Kidney epithelial cell (primary cell): ENCODE data around the gene ZNF22. TPM values are rescaled to one million over a fixed set of nuclear protein-coding genes. Genes with fewer than 3 reads are reported as not detected.

ENCODE experiments used
- DNase-seq: peaks from one replicate; pipeline ENCODE4 v3.0.0-alpha.2; 2010; ENCODE audit warnings: low read depth
- H3K27me3 ChIP-seq: 2 replicates; pipeline ENCODE4 v1.6.0; 2011; ENCODE audit warnings: low read length; ENCODE audit not compliant: control insufficient read depth, insufficient read depth
- H3K36me3 ChIP-seq: 2 replicates; pipeline ENCODE4 v1.5.1; 2011; ENCODE audit warnings: low read length; ENCODE audit not compliant: control insufficient read depth, insufficient read depth
- H3K4me3 ChIP-seq: 2 replicates; pipeline ENCODE4 v1.5.1; 2011; ENCODE audit warnings: low read depth, mild to moderate bottlenecking, control low read depth, low read length
- CTCF ChIP-seq: IDR thresholded peaks from 2 replicates; pipeline ENCODE4 v1.5.1; 2011; ENCODE audit warnings: mild to moderate bottlenecking, moderate library complexity, low read length, control low read depth, inconsistent platforms; ENCODE audit not compliant: insufficient read depth, poor library complexity, severe bottlenecking
- total RNA-seq: library from RNA; depleted of rRNA; stranded (reverse); fragments of >200 nt; gene quantifications from 2 replicates; pipeline ENCODE4 v1.2.3, GENCODE V29; 2015

ZNF22 gene
- total RNA-seq, 1 donor from 2014 or later: 30.0 TPM

- Histone ChIP-seq H3K27me3 (no peaks in the 10 kb centered on the region), H3K4me3 (no peak overlapping the region), H3K36me3 (no peaks in the 10 kb centered on the region)
- TF ChIP-seq CTCF: no peak
- DNase-seq: no peak
These were observed 45.2 kb upstream of the ZNF22 start for GRCh38 chr10:44955413-44956070.

- TF ChIP-seq CTCF: no peak
- no peaks in the 10 kb centered on the region for H3K36me3 ChIP-seq
- no peak overlapping the region for H3K4me3 ChIP-seq
- DNase-seq: no peak
- H3K27me3 ChIP-seq: no peaks in the 10 kb centered on the region
These were observed 44.5 kb upstream of the ZNF22 start for GRCh38 chr10:44956226-44956625.

GRCh38 chr10:44956717-44957706 is 43.7 kb upstream of the ZNF22 start:
- DNase-seq: no peak
- no peak for TF ChIP-seq CTCF
- Histone ChIP-seq H3K27me3 (no peaks in the 10 kb centered on the region), H3K36me3 (no peaks in the 10 kb centered on the region), H3K4me3 (no peak overlapping the region)

- Histone ChIP-seq H3K27me3 (no peaks in the 10 kb centered on the region), H3K36me3 (no peaks in the 10 kb centered on the region), H3K4me3 (peak overlapping the region; percentile 66)
- no peak for DNase-seq
- TF ChIP-seq CTCF: no peak
These were observed 42.4 kb upstream of the ZNF22 start for GRCh38 chr10:44958196-44958897.

- Histone ChIP-seq H3K4me3 (peak overlapping the region; percentile 66), H3K27me3 (no peaks in the 10 kb centered on the region), H3K36me3 (no peaks in the 10 kb centered on the region)
- DNase-seq: no peak
- TF ChIP-seq CTCF: no peak
These were observed 41.9 kb upstream of the ZNF22 start for GRCh38 chr10:44958898-44959246.
